ENCODE measurements around the gene SMYD3. TPM values are rescaled to one million over a fixed set of nuclear protein-coding genes. Genes with fewer than 3 reads are reported as not detected.
"Not testable (repeated sequence)": the region's sequence is repeated elsewhere in the genome, so short reads cannot be mapped to it uniquely, and the experiment has no call there.

SMYD3 gene
- total RNA-seq, 1 experiment from 2014 or later: 25.5 TPM

DNA sequence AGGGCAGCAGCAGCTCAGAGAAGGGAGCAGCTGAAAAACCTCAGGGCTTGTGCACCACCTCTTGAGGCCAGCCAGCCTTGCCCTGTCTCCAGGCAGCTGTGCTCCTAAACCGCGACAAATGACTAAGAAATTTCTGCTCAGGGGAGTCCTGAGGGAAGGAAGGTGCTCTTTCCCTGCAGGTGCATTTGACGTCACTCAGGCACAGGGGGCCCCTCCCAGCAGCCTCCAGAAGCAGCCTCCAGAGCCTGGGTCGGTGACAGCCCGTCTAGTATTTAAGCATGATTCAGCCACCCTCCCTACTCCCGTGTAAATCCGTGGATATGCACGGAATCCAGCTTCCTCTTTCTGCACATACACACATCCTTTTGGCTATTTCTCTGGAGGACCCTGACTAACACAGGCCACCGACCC, 791.8 kb downstream of the SMYD3 start:
- H3K27me3 ChIP-seq (ENCODE audit: insufficient read depth, low read length): no peaks in the 10 kb centered on the region
- no peak overlapping the region for H2BK15ac ChIP-seq (ENCODE audit: low read depth, low read length)
- peaks cover 10 to 17% of the 10 kb centered on the region in 2 experiments for H3K4me1 Mint-ChIP-seq
- H3K9me3 Mint-ChIP-seq: no peaks in the 10 kb centered on the region
- no peak overlapping the region for H4K5ac ChIP-seq (ENCODE audit: insufficient read length, low read depth, low read length)
- H3K23ac ChIP-seq (ENCODE audit: insufficient read length, low read depth, low read length): no peak overlapping the region
- WGBS (ENCODE audit: extremely low coverage, insufficient read length, low lambda C conversion rate): no CpG with 5 or more reads among the region's 9 CpGs
- no peaks in the 10 kb centered on the region for H3K4me1 ChIP-seq (ENCODE audit: insufficient read depth, low read length)
- no peaks in the 10 kb centered on the region; a peak in 1 of 7 replicates for H3K36me3 Mint-ChIP-seq (ENCODE audit: insufficient read depth in 1 of 3, low read depth in 3 of 3)
- no peaks in the 10 kb centered on the region for H4K20me1 ChIP-seq (ENCODE audit: control insufficient read depth, insufficient read depth, insufficient read length)
- H3K23me2 ChIP-seq (ENCODE audit: insufficient read length, low read depth, low read length, poor library complexity, severe bottlenecking): no peaks in the 10 kb centered on the region
- H3K27ac Mint-ChIP-seq: no peak overlapping the region
- H3K4ac ChIP-seq (ENCODE audit: low read depth, low read length): no peak overlapping the region
- H2BK20ac ChIP-seq (ENCODE audit: low read depth, low read length, poor library complexity, severe bottlenecking): no peak overlapping the region
- H3K9ac ChIP-seq (ENCODE audit: extremely low read depth, insufficient read length, low read length): no peak overlapping the region
- no peak overlapping the region for H4K91ac ChIP-seq (ENCODE audit: insufficient read length, low read depth, low read length)
- no peak overlapping the region for H3K56ac ChIP-seq (ENCODE audit: insufficient read length, low read depth, low read length)
- no peak overlapping the region for H3K18ac ChIP-seq (ENCODE audit: insufficient read length, low read depth, low read length)
- peaks cover 2% of the 10 kb centered on the region for H3K27me3 Mint-ChIP-seq (ENCODE audit: low read depth)
- no peak overlapping the region for H3K4me3 Mint-ChIP-seq
- no peak overlapping the region for H2AFZ ChIP-seq (ENCODE audit: low read length)
- H3K79me1 ChIP-seq (ENCODE audit: insufficient read depth, low read depth, low read length, poor library complexity, severe bottlenecking): no peaks in the 10 kb centered on the region
- no peak overlapping the region for H3K4me2 ChIP-seq (ENCODE audit: insufficient read depth, insufficient read length, low read length)
- no peak overlapping the region for H4K8ac ChIP-seq (replicated peaks; ENCODE audit: insufficient read length, low read depth, low read length)
- H3K79me2 ChIP-seq (ENCODE audit: insufficient read depth, low read length): no peaks in the 10 kb centered on the region
- H2BK12ac ChIP-seq (ENCODE audit: insufficient read length, low read depth, low read length): no peak overlapping the region
- no peak for DNase-seq
- no peak overlapping the region for H3K27ac ChIP-seq (ENCODE audit: insufficient read length, low read depth, low read length)
- peak overlapping the region; percentile 46; the same call in 1 of the 2 replicates for H3K14ac ChIP-seq (ENCODE audit: insufficient read depth, low read length)
- no peak overlapping the region for H2BK120ac ChIP-seq (ENCODE audit: low read depth, low read length, poor library complexity, severe bottlenecking)
- H3K9me3 ChIP-seq (ENCODE audit: control insufficient read depth, low read depth, low read length): no peaks in the 10 kb centered on the region
- TF ChIP-seq, protein P1, sequence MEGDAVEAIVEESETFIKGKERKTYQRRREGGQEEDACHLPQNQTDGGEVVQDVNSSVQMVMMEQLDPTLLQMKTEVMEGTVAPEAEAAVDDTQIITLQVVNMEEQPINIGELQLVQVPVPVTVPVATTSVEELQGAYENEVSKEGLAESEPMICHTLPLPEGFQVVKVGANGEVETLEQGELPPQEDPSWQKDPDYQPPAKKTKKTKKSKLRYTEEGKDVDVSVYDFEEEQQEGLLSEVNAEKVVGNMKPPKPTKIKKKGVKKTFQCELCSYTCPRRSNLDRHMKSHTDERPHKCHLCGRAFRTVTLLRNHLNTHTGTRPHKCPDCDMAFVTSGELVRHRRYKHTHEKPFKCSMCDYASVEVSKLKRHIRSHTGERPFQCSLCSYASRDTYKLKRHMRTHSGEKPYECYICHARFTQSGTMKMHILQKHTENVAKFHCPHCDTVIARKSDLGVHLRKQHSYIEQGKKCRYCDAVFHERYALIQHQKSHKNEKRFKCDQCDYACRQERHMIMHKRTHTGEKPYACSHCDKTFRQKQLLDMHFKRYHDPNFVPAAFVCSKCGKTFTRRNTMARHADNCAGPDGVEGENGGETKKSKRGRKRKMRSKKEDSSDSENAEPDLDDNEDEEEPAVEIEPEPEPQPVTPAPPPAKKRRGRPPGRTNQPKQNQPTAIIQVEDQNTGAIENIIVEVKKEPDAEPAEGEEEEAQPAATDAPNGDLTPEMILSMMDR (conservative IDR thresholded peaks at IDR 0.05): no peak
- H3T11ph ChIP-seq (ENCODE audit: low read length): no peak overlapping the region
- no peak overlapping the region for H2BK5ac ChIP-seq (ENCODE audit: insufficient read length, low read length)
- H2AK5ac ChIP-seq (ENCODE audit: insufficient read length, low read length): no peak overlapping the region

DNA sequence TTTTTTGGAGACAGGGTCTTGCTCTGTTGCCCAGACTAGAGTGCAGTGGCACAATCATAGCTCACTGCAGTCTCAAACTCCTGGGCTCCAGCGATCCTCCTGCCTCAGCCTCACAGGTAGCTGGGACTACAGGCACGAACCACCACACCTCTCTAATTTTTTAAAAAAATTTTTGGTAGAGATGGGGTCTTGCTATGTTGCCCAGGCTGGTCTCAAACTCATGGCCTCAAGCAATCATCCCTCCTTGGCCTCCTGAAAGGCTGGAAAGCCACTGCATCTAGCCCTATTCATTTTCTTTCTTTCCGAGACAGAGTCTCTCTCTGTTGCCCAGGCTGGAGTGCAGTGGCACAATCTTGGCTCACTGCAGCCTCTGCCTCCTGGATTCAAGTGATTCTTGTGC, 793.1 kb downstream of the SMYD3 start:
- not testable (repeated sequence) for H4K8ac ChIP-seq (replicated peaks; ENCODE audit: insufficient read length, low read depth, low read length); H4K91ac ChIP-seq (ENCODE audit: insufficient read length, low read depth, low read length); H3K27me3 ChIP-seq (ENCODE audit: insufficient read depth, low read length); H4K20me1 ChIP-seq (ENCODE audit: control insufficient read depth, insufficient read depth, insufficient read length); H3K9me3 Mint-ChIP-seq; H3K4ac ChIP-seq (ENCODE audit: low read depth, low read length); H3K27ac ChIP-seq (ENCODE audit: insufficient read length, low read depth, low read length); H2AK5ac ChIP-seq (ENCODE audit: insufficient read length, low read length); H3K9ac ChIP-seq (ENCODE audit: extremely low read depth, insufficient read length, low read length); H3K79me1 ChIP-seq (ENCODE audit: insufficient read depth, low read depth, low read length, poor library complexity, severe bottlenecking); H3K36me3 Mint-ChIP-seq (ENCODE audit: insufficient read depth in 1 of 3, low read depth in 3 of 3); H3K27ac Mint-ChIP-seq; H3K79me2 ChIP-seq (ENCODE audit: insufficient read depth, low read length); H2BK15ac ChIP-seq (ENCODE audit: low read depth, low read length); H3K23me2 ChIP-seq (ENCODE audit: insufficient read length, low read depth, low read length, poor library complexity, severe bottlenecking); H2BK12ac ChIP-seq (ENCODE audit: insufficient read length, low read depth, low read length); DNase-seq; H3K4me3 Mint-ChIP-seq; H3K23ac ChIP-seq (ENCODE audit: insufficient read length, low read depth, low read length); H3K56ac ChIP-seq (ENCODE audit: insufficient read length, low read depth, low read length); H2BK5ac ChIP-seq (ENCODE audit: insufficient read length, low read length); H3K27me3 Mint-ChIP-seq (ENCODE audit: low read depth); H3K14ac ChIP-seq (ENCODE audit: insufficient read depth, low read length); H3K18ac ChIP-seq (ENCODE audit: insufficient read length, low read depth, low read length); H2BK20ac ChIP-seq (ENCODE audit: low read depth, low read length, poor library complexity, severe bottlenecking); H3K4me1 ChIP-seq (ENCODE audit: insufficient read depth, low read length); H3K9me3 ChIP-seq (ENCODE audit: control insufficient read depth, low read depth, low read length); H4K5ac ChIP-seq (ENCODE audit: insufficient read length, low read depth, low read length); H2AFZ ChIP-seq (ENCODE audit: low read length); H3K4me2 ChIP-seq (ENCODE audit: insufficient read depth, insufficient read length, low read length); H2BK120ac ChIP-seq (ENCODE audit: low read depth, low read length, poor library complexity, severe bottlenecking); H3T11ph ChIP-seq (ENCODE audit: low read length)
- WGBS (ENCODE audit: extremely low coverage, insufficient read length, low lambda C conversion rate): no CpG with 5 or more reads among the region's 3 CpGs
- peaks cover 10 to 17% of the 10 kb centered on the region in 2 experiments for H3K4me1 Mint-ChIP-seq

All from H9 (cell line).